Esophagus squamous epithelium (tissue), 5 donors: Measurements from ENCODE around the gene OR2AT4. TPM values are rescaled to one million over a fixed set of nuclear protein-coding genes. Genes with fewer than 3 reads are reported as not detected.
"Not testable (repeated sequence)": the region's sequence is repeated elsewhere in the genome, so short reads cannot be mapped to it uniquely, and the experiment has no call there.

Experiments
- DNase-seq: peaks from one replicate; lab custom pipeline; 2025; lab: John Stamatoyannopoulos, UW
- H3K27ac ChIP-seq, 4 donors: fragments of 200-600 bp; sonication (generic); one replicate each; pipeline ENCODE4 v1.5.1; 2016 to 2019; ENCODE audit warnings: mild to moderate bottlenecking in 1 of 4
- H3K27me3 ChIP-seq, 4 donors: fragments of 200-600 bp; sonication (generic); 1 replicate in 3 of 4; 2 replicates in 1 of 4; pipeline versions ENCODE4 v1.5.1 to v1.6.0; 2017 to 2021; ENCODE audit warnings: antibody characterized with exemption in 1 of 4
- H3K36me3 ChIP-seq, 3 donors: fragments of 200-600 bp; sonication (generic); one replicate each; pipeline ENCODE4 v1.5.1; 2016 to 2019
- H3K4me1 ChIP-seq, 3 donors: fragments of 200-600 bp; sonication (generic); one replicate each; pipeline ENCODE4 v1.5.1; 2017 to 2019
- H3K4me3 ChIP-seq, 4 donors: fragments of 200-600 bp; sonication (generic); 1 replicate in 3 of 4; 2 replicates in 1 of 4; pipeline ENCODE4 v1.5.1; 2016 to 2019; ENCODE audit warnings: mild to moderate bottlenecking in 2 of 4, moderate library complexity in 1 of 4
- H3K9me3 ChIP-seq, 3 donors: fragments of 200-600 bp; sonication (generic); one replicate each; pipeline ENCODE4 v1.5.1; 2016 to 2019
- CTCF ChIP-seq, 6 experiments: fragments of 450-650 bp in 4 of 6; fragments of 200-600 bp in 2 of 6; sonication (generic) in 2 of 6; IDR thresholded peaks; one replicate each; pipeline ENCODE4 v1.5.1; 2016 to 2019; ENCODE audit warnings: antibody characterized with exemption in 6 of 6, mild to moderate bottlenecking in 4 of 6, moderate library complexity in 4 of 6
- POLR2A ChIP-seq, 4 donors: fragments of 450-650 bp; IDR thresholded peaks; one replicate each; pipeline ENCODE4 v1.6.1; 2017; ENCODE audit warnings: antibody characterized with exemption in 4 of 4, mild to moderate bottlenecking in 4 of 4, moderate library complexity in 3 of 4
- WGBS, 2 donors: methylation state at CpG; one replicate each; pipeline ENCODE4 v1.1.5; 2018; 5-methylcytosine and 5-hydroxymethylcytosine counted together
- intact Hi-C: fragments of 100-400 bp; cut with DNase I; formaldehyde crosslinking; loops from one replicate; pipeline ENCODE4 v1.15.0; 2022
- total RNA-seq, 4 donors: library from RNA; depleted of rRNA; stranded (reverse); fragments of >200 nt; gene quantifications; one replicate each; pipeline ENCODE4 v1.1.0, GENCODE V29; 2016
- donor health status: DM: yes; HTN: yes; CAD: no.

Gene OR2AT4
- total RNA-seq, 4 donors from 2014 or later = not detected

GRCh38 chr11:75097173-75097557 lies 489 bp upstream of the OR2AT4 start:
- no peak for TF ChIP-seq POLR2A (IDR thresholded peaks at IDR 0.05)
- no peak for TF ChIP-seq CTCF (IDR thresholded peaks at IDR 0.05)
- no peaks in the 10 kb centered on the region for H3K4me1 ChIP-seq
- intact Hi-C loops = no loop called here
- H3K9me3 ChIP-seq = no peaks in the 10 kb centered on the region
- no peak for DNase-seq
- H3K36me3 ChIP-seq = no peaks in the 10 kb centered on the region
- H3K27ac ChIP-seq = no peak overlapping the region
- H3K27me3 ChIP-seq = peaks cover 0 to 52% (median 0%) of the 10 kb centered on the region in 4 donors
- no peak overlapping the region for H3K4me3 ChIP-seq
- 39 to 63% methylated on average over 2 of the region's 2 CpGs for WGBS, 2 donors

GRCh38 chr11:75094382-75094781 lies 2.3 kb downstream of the OR2AT4 start:
- intact Hi-C loops, H3K4me1 ChIP-seq, H3K4me3 ChIP-seq, H3K27ac ChIP-seq, H3K36me3 ChIP-seq, DNase-seq: not testable (repeated sequence)
- Histone ChIP-seq H3K9me3 (peaks cover 0 to 16% (median 7%) of the 10 kb centered on the region in 3 donors), H3K27me3 (peaks cover 0 to 55% (median 0%) of the 10 kb centered on the region in 4 donors)

- Histone ChIP-seq H3K36me3 (no peaks in the 10 kb centered on the region), H3K4me1 (no peaks in the 10 kb centered on the region), H3K9me3 (peaks cover 0 to 16% (median 7%) of the 10 kb centered on the region in 3 donors), H3K27ac (no peak overlapping the region), H3K27me3 (peaks cover 0 to 36% (median 0%) of the 10 kb centered on the region in 4 donors), H3K4me3 (no peak overlapping the region)
- intact Hi-C loops = no loop called here
- TF ChIP-seq POLR2A (IDR thresholded peaks at IDR 0.05) (no peak), CTCF (IDR thresholded peaks at IDR 0.05) (no peak)
- WGBS, 2 donors = 65 to 91% methylated on average over 2 to 4 of the region's 4 CpGs
- no peak for DNase-seq
These were observed 6.0 kb downstream of the OR2AT4 start for GRCh38 chr11:75090671-75091177.

GRCh38 chr11:75087319-75088305 lies 9.1 kb downstream of the OR2AT4 start:
- Histone ChIP-seq H3K27ac (no peak overlapping the region), H3K4me1 (no peaks in the 10 kb centered on the region), H3K27me3 (peaks cover 0 to 33% (median 0%) of the 10 kb centered on the region in 4 donors), H3K36me3 (no peaks in the 10 kb centered on the region), H3K4me3 (no peak overlapping the region), H3K9me3 (peaks cover 0 to 16% (median 7%) of the 10 kb centered on the region in 3 donors)
- TF ChIP-seq POLR2A (IDR thresholded peaks at IDR 0.05) (no peak), CTCF (IDR thresholded peaks at IDR 0.05) (no peak)
- WGBS, 2 donors = 72 to 75% methylated on average over 7 of the region's 7 CpGs
- DNase-seq = no peak
- intact Hi-C loops = no loop called here

- DNase-seq = no peak
- H3K9me3 ChIP-seq = peaks cover 0 to under 1% (median 0%) of the 10 kb centered on the region in 3 donors
- H3K36me3 ChIP-seq = no peaks in the 10 kb centered on the region
- intact Hi-C loops = no loop called here
- no peaks in the 10 kb centered on the region for H3K4me1 ChIP-seq
- TF ChIP-seq CTCF (IDR thresholded peaks at IDR 0.05) = no peak
- TF ChIP-seq POLR2A (IDR thresholded peaks at IDR 0.05) = no peak
- 53 to 56% methylated on average over 1 of the region's 1 CpG for WGBS, 2 donors
- no peak overlapping the region for H3K27ac ChIP-seq
- H3K27me3 ChIP-seq = peaks cover 0 to 37% (median 0%) of the 10 kb centered on the region in 4 donors
- no peak overlapping the region for H3K4me3 ChIP-seq
These were observed 11.8 kb downstream of the OR2AT4 start for GRCh38 chr11:75084883-75085282.
